K562 (cell line): ENCODE data around the gene CEMP1. TPM values are rescaled to one million over a fixed set of nuclear protein-coding genes. Genes with fewer than 3 reads are reported as not detected.

Source experiments
- CREB1 ChIP-seq, 2 experiments: sonication (generic) in 1 of 2; formaldehyde crosslinking in 1 of 2; IDR thresholded peaks; 2 replicates each; pipeline versions ENCODE4 v1.6.1 to v1.8.0; 2012 to 2022; ENCODE audit warnings: inconsistent platforms in 1 of 2, mild to moderate bottlenecking in 1 of 2, missing genetic modification reagents in 1 of 2, moderate library complexity in 1 of 2
- KDM5B ChIP-seq: fragments of 200-600 bp; sonication (generic); IDR thresholded peaks from 2 replicates; pipeline ENCODE4 v1.6.1; 2012; ENCODE audit warnings: low read depth, mild to moderate bottlenecking, moderate library complexity, low read length, control low read depth, inconsistent platforms; ENCODE audit not compliant: insufficient replicate concordance
- NFATC3 ChIP-seq: fragments of 450-650 bp; IDR thresholded peaks from 2 replicates; pipeline ENCODE4 v1.6.1; 2017; ENCODE audit warnings: mild to moderate bottlenecking
- RAD51 ChIP-seq: fragments of 450-650 bp; IDR thresholded peaks from 2 replicates; pipeline ENCODE4 v1.7.1; 2016; ENCODE audit warnings: low read depth, mild to moderate bottlenecking, borderline replicate concordance
- TSC22D4 ChIP-seq: fragments of 450-650 bp; IDR thresholded peaks from 2 replicates; pipeline ENCODE4 v1.6.1; 2016; ENCODE audit warnings: missing genetic modification characterization, missing biosample characterization, control low read depth
- ZNF644 ChIP-seq: fragments of 200-800 bp; sonication (Bioruptor generic); IDR thresholded peaks from 2 replicates; pipeline ENCODE4 v1.6.1; 2016; ENCODE audit warnings: low read depth, missing genetic modification characterization, missing compliant biosample characterization
- polyA plus RNA-seq, 8 experiments: library from polyadenylated mRNA; depleted of rRNA in 4 of 8; stranded (reverse) in 5 of 8; unstranded in 3 of 8; fragments of >200 nt; fragmentation: Nextera tagmentation in 2 of 8; fragmentation: Illumina TruSeq in 1 of 8; extraction: Ambion mirVana in 2 of 8; extraction: Trizol in 1 of 8; gene quantifications; 2 replicates each; pipeline versions ENCODE4 v1.2.1 to v1.2.3, GENCODE V29; 2011 to 2014; ENCODE audit warnings: inconsistent platforms in 1 of 8, missing spikeins in 1 of 8
- total RNA-seq, 7 experiments: library from RNA; depleted of rRNA in 6 of 7; stranded (reverse); fragments of >200 nt in 6 of 7; fragmentation: Illumina TruSeq in 2 of 7; extraction: Trizol in 2 of 7; gene quantifications; 2 replicates each; pipeline versions ENCODE4 v1.2.1 to v1.2.3, GENCODE V29; 2011 to 2021; ENCODE audit warnings: low replicate concordance in 1 of 7
- TF ChIP-seq, protein P1 (sequence below): fragments of 250-450 bp; sonication (Bioruptor Pico); IDR thresholded peaks from 2 replicates; pipeline ENCODE4 v1.5.0; 2021; ENCODE audit warnings: mild to moderate bottlenecking, moderate library complexity
- TF ChIP-seq, protein P2 (sequence below): sonication (generic); formaldehyde crosslinking; IDR thresholded peaks from 2 replicates; pipeline ENCODE4 v1.8.1; 2023; ENCODE audit warnings: mild to moderate bottlenecking, missing genetic modification reagents
- TF ChIP-seq, protein P3 (sequence below): fragments of 450-650 bp; formaldehyde crosslinking; IDR thresholded peaks from 2 replicates; pipeline ENCODE4 v1.4.0; 2020; ENCODE audit warnings: mild to moderate bottlenecking, moderate library complexity
- TF ChIP-seq, protein P4 (sequence below): sonication (generic); formaldehyde crosslinking; IDR thresholded peaks from 2 replicates; pipeline ENCODE4 v1.8.0; 2022; ENCODE audit warnings: missing genetic modification reagents, mild to moderate bottlenecking, borderline replicate concordance
- TF ChIP-seq, protein P5 (sequence below): sonication (generic); formaldehyde crosslinking; IDR thresholded peaks from 2 replicates; pipeline ENCODE4 v1.8.1; 2022; ENCODE audit warnings: missing genetic modification reagents

CEMP1 gene
- total and polyA plus RNA-seq, 9 of the 15 experiments (the other 6 are each of a cell fraction or from before 2014, with no cell fraction given) = 0.05 to 0.45 TPM; not detected in 7

DNA sequence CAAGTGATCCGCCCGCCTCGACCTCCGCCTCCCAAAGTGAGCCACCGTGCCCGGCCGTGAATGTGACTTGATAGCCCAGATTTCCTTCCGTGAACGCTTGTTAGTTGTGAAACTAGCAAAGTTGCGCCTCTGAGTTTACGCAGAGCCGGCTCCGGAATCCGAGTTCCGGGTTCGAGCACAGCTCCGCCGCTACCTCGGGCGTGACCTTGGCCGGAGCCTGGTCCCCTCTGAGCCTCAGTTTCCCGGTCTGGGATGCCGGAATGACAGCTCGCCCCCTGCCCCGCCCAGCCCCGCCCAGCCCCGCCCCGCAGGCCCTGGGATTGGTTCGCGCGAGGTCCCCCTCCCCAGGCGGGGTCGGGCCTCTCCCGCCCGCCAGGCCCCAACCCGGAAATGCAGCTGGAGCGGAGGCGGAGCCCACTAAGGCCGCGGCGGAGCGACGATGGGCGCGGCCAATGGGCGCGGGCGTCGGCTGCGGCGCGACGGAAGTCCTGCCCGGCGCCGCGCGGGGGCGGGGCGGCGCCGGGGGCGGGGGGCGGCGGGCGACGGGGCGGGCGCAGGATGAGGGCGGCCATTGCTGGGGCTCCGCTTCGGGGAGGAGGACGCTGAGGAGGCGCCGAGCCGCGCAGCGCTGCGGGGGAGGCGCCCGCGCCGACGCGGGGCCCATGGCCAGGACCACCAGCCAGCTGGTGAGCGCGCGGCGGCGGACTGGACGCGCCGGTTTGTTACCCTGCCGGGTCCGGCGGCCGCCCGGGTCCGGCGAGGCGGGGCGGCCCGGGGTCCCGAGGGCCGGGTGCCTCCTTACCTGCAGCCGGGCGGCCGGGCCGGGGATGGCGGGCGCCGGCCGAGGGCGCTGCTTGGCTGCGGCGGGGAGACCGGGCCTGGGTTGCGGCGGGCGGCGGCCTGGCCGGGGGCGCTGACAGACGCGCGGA, 6.5 kb upstream of the CEMP1 start, which contains the start of gene PDPK1 (continued):
- TF ChIP-seq, protein P1, sequence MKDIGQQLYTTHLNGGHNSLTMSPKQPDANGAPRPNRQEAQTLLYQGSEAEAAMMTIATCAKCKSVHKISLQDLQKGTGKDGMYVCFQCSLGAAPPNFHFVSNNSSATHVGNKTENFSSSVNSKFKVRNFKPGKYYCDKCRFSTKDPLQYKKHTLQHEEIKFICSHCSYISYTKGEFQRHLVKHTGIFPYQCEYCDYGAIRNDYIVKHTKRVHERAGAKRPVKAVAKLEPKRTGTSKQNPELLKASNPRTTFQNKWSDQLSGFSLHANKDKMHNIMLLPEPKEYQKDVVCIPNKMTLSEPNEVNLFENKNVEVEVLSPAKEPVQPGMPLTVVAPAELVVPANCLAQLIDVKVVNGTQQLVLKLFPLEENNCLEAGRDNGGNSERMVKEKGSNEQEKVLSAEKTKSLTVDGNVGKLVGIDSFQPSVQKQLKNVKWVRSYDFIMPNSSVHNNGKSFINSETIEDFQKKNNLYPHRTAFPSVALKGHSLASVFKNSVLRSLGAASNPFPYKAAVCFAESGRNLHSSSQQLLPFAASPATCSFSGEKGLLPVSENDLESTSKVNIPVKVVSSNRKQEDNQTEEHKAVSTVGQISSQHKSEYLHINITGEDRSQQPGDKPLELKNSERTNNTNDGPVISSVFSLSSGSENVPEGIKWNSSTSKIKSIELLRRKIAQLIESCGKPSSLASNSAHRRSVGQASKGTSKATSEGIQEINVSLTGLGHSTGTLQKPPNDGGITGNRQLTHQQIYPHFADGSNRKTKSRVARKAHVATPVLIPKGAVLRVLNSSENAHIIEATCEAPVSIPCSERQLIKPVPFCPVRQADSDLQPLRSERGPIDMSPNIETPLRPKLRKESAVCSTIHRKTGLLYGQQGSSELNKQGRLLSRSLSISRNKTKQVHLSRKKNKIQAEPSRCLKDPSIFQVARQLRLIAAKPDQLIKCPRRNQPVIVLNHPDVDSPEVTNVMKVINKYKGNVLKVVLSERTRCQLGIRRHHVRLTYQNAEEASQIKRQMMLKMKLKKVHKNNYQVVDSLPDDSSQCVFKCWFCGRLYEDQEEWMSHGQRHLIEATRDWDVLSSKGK (CRISPR knock-in tag) = no peak
- TF ChIP-seq NFATC3 = no peak
- TF ChIP-seq CREB1 (IDR thresholded peaks at IDR 0.05) = peak; percentile 81
- TF ChIP-seq CREB1 (CRISPR knock-in tag; IDR thresholded peaks at IDR 0.05) = peak; percentile 88
- TF ChIP-seq RAD51 = no peak
- no peak for TF ChIP-seq KDM5B
- TF ChIP-seq, protein P2, sequence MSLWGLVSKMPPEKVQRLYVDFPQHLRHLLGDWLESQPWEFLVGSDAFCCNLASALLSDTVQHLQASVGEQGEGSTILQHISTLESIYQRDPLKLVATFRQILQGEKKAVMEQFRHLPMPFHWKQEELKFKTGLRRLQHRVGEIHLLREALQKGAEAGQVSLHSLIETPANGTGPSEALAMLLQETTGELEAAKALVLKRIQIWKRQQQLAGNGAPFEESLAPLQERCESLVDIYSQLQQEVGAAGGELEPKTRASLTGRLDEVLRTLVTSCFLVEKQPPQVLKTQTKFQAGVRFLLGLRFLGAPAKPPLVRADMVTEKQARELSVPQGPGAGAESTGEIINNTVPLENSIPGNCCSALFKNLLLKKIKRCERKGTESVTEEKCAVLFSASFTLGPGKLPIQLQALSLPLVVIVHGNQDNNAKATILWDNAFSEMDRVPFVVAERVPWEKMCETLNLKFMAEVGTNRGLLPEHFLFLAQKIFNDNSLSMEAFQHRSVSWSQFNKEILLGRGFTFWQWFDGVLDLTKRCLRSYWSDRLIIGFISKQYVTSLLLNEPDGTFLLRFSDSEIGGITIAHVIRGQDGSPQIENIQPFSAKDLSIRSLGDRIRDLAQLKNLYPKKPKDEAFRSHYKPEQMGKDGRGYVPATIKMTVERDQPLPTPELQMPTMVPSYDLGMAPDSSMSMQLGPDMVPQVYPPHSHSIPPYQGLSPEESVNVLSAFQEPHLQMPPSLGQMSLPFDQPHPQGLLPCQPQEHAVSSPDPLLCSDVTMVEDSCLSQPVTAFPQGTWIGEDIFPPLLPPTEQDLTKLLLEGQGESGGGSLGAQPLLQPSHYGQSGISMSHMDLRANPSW (CRISPR knock-in tag) = no peak
- TF ChIP-seq, protein P3, sequence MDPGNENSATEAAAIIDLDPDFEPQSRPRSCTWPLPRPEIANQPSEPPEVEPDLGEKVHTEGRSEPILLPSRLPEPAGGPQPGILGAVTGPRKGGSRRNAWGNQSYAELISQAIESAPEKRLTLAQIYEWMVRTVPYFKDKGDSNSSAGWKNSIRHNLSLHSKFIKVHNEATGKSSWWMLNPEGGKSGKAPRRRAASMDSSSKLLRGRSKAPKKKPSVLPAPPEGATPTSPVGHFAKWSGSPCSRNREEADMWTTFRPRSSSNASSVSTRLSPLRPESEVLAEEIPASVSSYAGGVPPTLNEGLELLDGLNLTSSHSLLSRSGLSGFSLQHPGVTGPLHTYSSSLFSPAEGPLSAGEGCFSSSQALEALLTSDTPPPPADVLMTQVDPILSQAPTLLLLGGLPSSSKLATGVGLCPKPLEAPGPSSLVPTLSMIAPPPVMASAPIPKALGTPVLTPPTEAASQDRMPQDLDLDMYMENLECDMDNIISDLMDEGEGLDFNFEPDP = no peak
- no peak for TF ChIP-seq ZNF644
- no peak for TF ChIP-seq TSC22D4 (tag)
- TF ChIP-seq, protein P4, sequence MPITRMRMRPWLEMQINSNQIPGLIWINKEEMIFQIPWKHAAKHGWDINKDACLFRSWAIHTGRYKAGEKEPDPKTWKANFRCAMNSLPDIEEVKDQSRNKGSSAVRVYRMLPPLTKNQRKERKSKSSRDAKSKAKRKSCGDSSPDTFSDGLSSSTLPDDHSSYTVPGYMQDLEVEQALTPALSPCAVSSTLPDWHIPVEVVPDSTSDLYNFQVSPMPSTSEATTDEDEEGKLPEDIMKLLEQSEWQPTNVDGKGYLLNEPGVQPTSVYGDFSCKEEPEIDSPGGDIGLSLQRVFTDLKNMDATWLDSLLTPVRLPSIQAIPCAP = no peak
- TF ChIP-seq, protein P5, sequence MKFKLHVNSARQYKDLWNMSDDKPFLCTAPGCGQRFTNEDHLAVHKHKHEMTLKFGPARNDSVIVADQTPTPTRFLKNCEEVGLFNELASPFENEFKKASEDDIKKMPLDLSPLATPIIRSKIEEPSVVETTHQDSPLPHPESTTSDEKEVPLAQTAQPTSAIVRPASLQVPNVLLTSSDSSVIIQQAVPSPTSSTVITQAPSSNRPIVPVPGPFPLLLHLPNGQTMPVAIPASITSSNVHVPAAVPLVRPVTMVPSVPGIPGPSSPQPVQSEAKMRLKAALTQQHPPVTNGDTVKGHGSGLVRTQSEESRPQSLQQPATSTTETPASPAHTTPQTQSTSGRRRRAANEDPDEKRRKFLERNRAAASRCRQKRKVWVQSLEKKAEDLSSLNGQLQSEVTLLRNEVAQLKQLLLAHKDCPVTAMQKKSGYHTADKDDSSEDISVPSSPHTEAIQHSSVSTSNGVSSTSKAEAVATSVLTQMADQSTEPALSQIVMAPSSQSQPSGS (CRISPR knock-in tag) = no peak
